ENCODE results near the gene LECT2. TPM values are rescaled to one million over a fixed set of nuclear protein-coding genes. Genes with fewer than 3 reads are reported as not detected.

The LECT2 gene
- total and polyA plus RNA-seq, 5 donors: not detected

- no peaks in the 10 kb centered on the region for H3K27me3 ChIP-seq (ENCODE audit: control insufficient read depth, insufficient read depth)
- no peaks in the 10 kb centered on the region for H3K4me1 ChIP-seq (ENCODE audit: control insufficient read depth, insufficient read depth, low read length)
- no peaks in the 10 kb centered on the region for H3K9me3 ChIP-seq (ENCODE audit: control insufficient read depth, low read length)
- ATAC-seq (no peak), DNase-seq (no peak)
- WGBS: 83% methylated on average over 4 of the region's 4 CpGs
- intact Hi-C loops (cut with DNase I): no loop called here
- H3K4me3 ChIP-seq (ENCODE audit: low read length): no peak overlapping the region
- H3K27ac ChIP-seq (ENCODE audit: low read length): no peak overlapping the region
Observed at GRCh38 chr5:135955525-135955924, 742 bp upstream of the LECT2 start.

GRCh38 chr5:135953850-135954249 lies 933 bp downstream of the LECT2 start:
- H3K4me1 ChIP-seq (ENCODE audit: control insufficient read depth, insufficient read depth, low read length): no peaks in the 10 kb centered on the region
- H3K27me3 ChIP-seq (ENCODE audit: control insufficient read depth, insufficient read depth): no peaks in the 10 kb centered on the region
- H3K27ac ChIP-seq (ENCODE audit: low read length): no peak overlapping the region
- ATAC-seq (no peak), DNase-seq (no peak)
- WGBS: 86% methylated on average over 2 of the region's 2 CpGs
- intact Hi-C loops (cut with DNase I): no loop called here
- H3K9me3 ChIP-seq (ENCODE audit: control insufficient read depth, low read length): no peaks in the 10 kb centered on the region
- H3K4me3 ChIP-seq (ENCODE audit: low read length): no peak overlapping the region

- H3K4me3 ChIP-seq (ENCODE audit: low read length): no peak overlapping the region
- H3K4me1 ChIP-seq (ENCODE audit: control insufficient read depth, insufficient read depth, low read length): no peaks in the 10 kb centered on the region
- intact Hi-C loops (cut with DNase I): no loop called here
- H3K27me3 ChIP-seq (ENCODE audit: control insufficient read depth, insufficient read depth): no peaks in the 10 kb centered on the region
- no peak for ATAC-seq
- H3K9me3 ChIP-seq (ENCODE audit: control insufficient read depth, low read length): no peaks in the 10 kb centered on the region
- no peak overlapping the region for H3K27ac ChIP-seq (ENCODE audit: low read length)
- DNase-seq: no peak
- WGBS: 83% methylated on average over 4 of the region's 4 CpGs
Observed at GRCh38 chr5:135952683-135953082, 2.1 kb downstream of the LECT2 start.

GRCh38 chr5:135951807-135952206 lies 3.0 kb downstream of the LECT2 start:
- Histone ChIP-seq H3K4me1 (ENCODE audit: control insufficient read depth, insufficient read depth, low read length) (no peaks in the 10 kb centered on the region), H3K27ac (ENCODE audit: low read length) (no peak overlapping the region), H3K4me3 (ENCODE audit: low read length) (no peak overlapping the region), H3K9me3 (ENCODE audit: control insufficient read depth, low read length) (no peaks in the 10 kb centered on the region), H3K27me3 (ENCODE audit: control insufficient read depth, insufficient read depth) (no peaks in the 10 kb centered on the region)
- no peak for DNase-seq
- no peak for ATAC-seq
- 87% methylated on average over 6 of the region's 6 CpGs for WGBS
- intact Hi-C loops (cut with DNase I): no loop called here

DNA sequence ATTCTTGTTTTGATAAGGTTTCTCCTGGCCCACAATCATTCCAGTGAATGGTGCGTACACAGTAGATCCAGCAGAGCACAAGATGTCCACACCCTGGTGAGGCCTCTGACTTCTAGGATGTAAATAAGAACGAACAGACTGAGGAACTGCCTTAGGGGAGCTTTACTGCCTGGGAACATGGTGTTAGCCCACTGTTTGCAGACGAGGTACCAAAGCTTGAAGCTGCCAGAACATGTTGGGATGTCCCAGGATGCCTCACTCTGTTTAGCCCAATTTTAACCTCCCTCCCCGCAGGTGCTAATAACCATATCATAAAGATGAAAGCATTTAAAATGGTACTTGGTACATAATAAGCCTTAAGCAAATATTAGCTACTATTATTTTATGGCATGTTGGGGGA lies 3.5 kb downstream of the LECT2 start:
- H3K27ac ChIP-seq (ENCODE audit: low read length): no peak overlapping the region
- DNase-seq (no peak), ATAC-seq (no peak)
- H3K27me3 ChIP-seq (ENCODE audit: control insufficient read depth, insufficient read depth): no peaks in the 10 kb centered on the region
- no peak overlapping the region for H3K4me3 ChIP-seq (ENCODE audit: low read length)
- H3K9me3 ChIP-seq (ENCODE audit: control insufficient read depth, low read length): no peaks in the 10 kb centered on the region
- intact Hi-C loops (cut with DNase I): no loop called here
- WGBS: 82% methylated on average over 4 of the region's 4 CpGs
- no peaks in the 10 kb centered on the region for H3K4me1 ChIP-seq (ENCODE audit: control insufficient read depth, insufficient read depth, low read length)

DNA sequence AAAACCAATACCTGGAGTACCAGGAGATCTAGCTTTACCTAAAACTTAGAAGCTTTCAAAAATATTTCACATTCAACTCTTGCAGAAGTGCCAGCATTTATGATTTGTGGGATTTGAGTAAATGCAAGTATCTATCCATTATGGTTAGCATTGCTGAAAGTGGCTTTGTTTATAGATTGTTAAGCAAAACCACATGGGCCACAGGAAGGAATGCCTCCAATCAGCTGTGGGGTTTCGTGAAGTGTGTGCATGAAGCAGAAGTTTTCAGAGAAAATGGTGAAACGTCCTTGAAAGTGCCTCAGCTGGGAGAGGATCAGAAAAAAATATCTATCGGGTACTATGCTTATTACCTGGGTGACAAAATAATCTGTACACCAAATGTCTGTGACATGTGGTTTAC lies 4.2 kb downstream of the LECT2 start:
- no peak for DNase-seq
- ATAC-seq: no peak
- Histone ChIP-seq H3K27me3 (ENCODE audit: control insufficient read depth, insufficient read depth) (no peaks in the 10 kb centered on the region), H3K9me3 (ENCODE audit: control insufficient read depth, low read length) (no peaks in the 10 kb centered on the region), H3K27ac (ENCODE audit: low read length) (no peak overlapping the region), H3K4me3 (ENCODE audit: low read length) (no peak overlapping the region), H3K4me1 (ENCODE audit: control insufficient read depth, insufficient read depth, low read length) (no peaks in the 10 kb centered on the region)
- WGBS: 66% methylated on average over 3 of the region's 3 CpGs
- intact Hi-C loops (cut with DNase I): no loop called here

- DNase-seq: peak in 1 of 3 donors; percentile 17
- peak; percentile 26 to 54 for ATAC-seq
Observed at GRCh38 chr5:135944967-135945560, 9.7 kb downstream of the LECT2 start.

GRCh38 chr5:135944564-135944963 lies 10.2 kb downstream of the LECT2 start:
- H3K27ac ChIP-seq (ENCODE audit: low read length): no peak overlapping the region
- no peaks in the 10 kb centered on the region for H3K27me3 ChIP-seq (ENCODE audit: control insufficient read depth, insufficient read depth)
- H3K4me1 ChIP-seq (ENCODE audit: control insufficient read depth, insufficient read depth, low read length): no peaks in the 10 kb centered on the region
- H3K4me3 ChIP-seq (ENCODE audit: low read length): no peak overlapping the region
- DNase-seq (no peak), ATAC-seq (no peak)
- intact Hi-C loops (cut with DNase I): loop anchor here in 3 of 4 donors (5.0 to 10.0 kb wide), 5 partner anchors 110 to 230 kb away; no protein-coding TSS in a partner anchor
- no peaks in the 10 kb centered on the region for H3K9me3 ChIP-seq (ENCODE audit: control insufficient read depth, low read length)

More at GRCh38 chr5:135944967-135945560, 9.7 kb downstream of the LECT2 start:
- Histone ChIP-seq H3K4me3 (ENCODE audit: low read length) (no peak overlapping the region), H3K27ac (ENCODE audit: low read length) (no peak overlapping the region), H3K4me1 (ENCODE audit: control insufficient read depth, insufficient read depth, low read length) (no peaks in the 10 kb centered on the region), H3K27me3 (ENCODE audit: control insufficient read depth, insufficient read depth) (no peaks in the 10 kb centered on the region), H3K9me3 (ENCODE audit: control insufficient read depth, low read length) (no peaks in the 10 kb centered on the region)
- intact Hi-C loops (cut with DNase I): loop anchor here (5.0 to 10.0 kb wide), 7 partner anchors 110 to 267 kb away; no protein-coding TSS in a partner anchor
- 0% methylated on average over 3 of the region's 3 CpGs for WGBS

- H3K4me3 ChIP-seq (ENCODE audit: low read length): no peak overlapping the region
- 63% methylated on average over 3 of the region's 3 CpGs for WGBS
- no peak overlapping the region for H3K27ac ChIP-seq (ENCODE audit: low read length)
- intact Hi-C loops (cut with DNase I): loop anchor here in 3 of 4 donors (5.0 to 10.0 kb wide), 5 partner anchors 113 to 233 kb away; no protein-coding TSS in a partner anchor
- DNase-seq (no peak), ATAC-seq (no peak)
- H3K4me1 ChIP-seq (ENCODE audit: control insufficient read depth, insufficient read depth, low read length): no peaks in the 10 kb centered on the region
- H3K27me3 ChIP-seq (ENCODE audit: control insufficient read depth, insufficient read depth): no peaks in the 10 kb centered on the region
- H3K9me3 ChIP-seq (ENCODE audit: control insufficient read depth, low read length): no peaks in the 10 kb centered on the region
Observed at GRCh38 chr5:135942202-135942771, 12.5 kb downstream of the LECT2 start.

DNA sequence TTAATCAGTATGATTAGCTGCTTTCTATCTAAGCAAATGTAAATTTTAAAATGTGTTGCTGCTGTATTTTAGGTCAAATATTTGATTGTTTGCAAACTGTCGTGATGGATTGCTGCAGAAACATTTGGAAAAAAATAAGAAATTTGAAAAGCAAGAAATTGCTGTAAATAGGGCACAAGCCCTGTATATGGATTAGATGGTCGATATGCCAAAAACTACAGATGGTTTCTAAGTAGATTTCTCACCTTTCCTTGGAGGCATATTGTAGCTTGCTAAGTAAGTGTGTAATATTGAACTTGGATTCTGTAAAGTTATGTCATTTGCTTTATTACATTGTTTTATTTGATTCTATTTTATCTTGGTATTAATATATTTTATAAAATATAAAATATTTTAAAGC lies 13.1 kb downstream of the LECT2 start:
- WGBS: 87% methylated on average over 2 of the region's 2 CpGs
- no peak for DNase-seq

GRCh38 chr5:135937245-135937911 lies 17.4 kb downstream of the LECT2 start:
- WGBS: 75% methylated on average over 5 of the region's 5 CpGs
- Histone ChIP-seq H3K27ac (ENCODE audit: low read length) (no peak overlapping the region), H3K27me3 (ENCODE audit: control insufficient read depth, insufficient read depth) (no peaks in the 10 kb centered on the region), H3K9me3 (ENCODE audit: control insufficient read depth, low read length) (no peaks in the 10 kb centered on the region), H3K4me1 (ENCODE audit: control insufficient read depth, insufficient read depth, low read length) (no peaks in the 10 kb centered on the region), H3K4me3 (ENCODE audit: low read length) (no peak overlapping the region)
- ATAC-seq (no peak), DNase-seq (no peak)
- intact Hi-C loops (cut with DNase I): no loop called here

More for the DNA sequence above, 13.1 kb downstream of the LECT2 start:
- no peak overlapping the region for H3K4me3 ChIP-seq (ENCODE audit: low read length)
- intact Hi-C loops (cut with DNase I): loop anchor here in 3 of 4 donors (5.0 to 10.0 kb wide), 5 partner anchors 113 to 233 kb away; no protein-coding TSS in a partner anchor
- ATAC-seq: no peak
- no peak overlapping the region for H3K27ac ChIP-seq (ENCODE audit: low read length)
- no peaks in the 10 kb centered on the region for H3K4me1 ChIP-seq (ENCODE audit: control insufficient read depth, insufficient read depth, low read length)
- H3K27me3 ChIP-seq (ENCODE audit: control insufficient read depth, insufficient read depth): no peaks in the 10 kb centered on the region
- no peaks in the 10 kb centered on the region for H3K9me3 ChIP-seq (ENCODE audit: control insufficient read depth, low read length)
